WERI-Rb-1 (cell line): ENCODE measurements around the gene USB1.

Experiments
- DNase-seq: peaks from one replicate; pipeline ENCODE4 v3.0.0-alpha.2; 2020
- H3K27ac ChIP-seq: fragments of 250-450 bp; sonication (Bioruptor Pico); 2 replicates; pipeline ENCODE4 v1.5.1; 2020; ENCODE audit warnings: mild to moderate bottlenecking, moderate library complexity
- H3K27me3 ChIP-seq: fragments of 250-450 bp; sonication (Bioruptor Pico); 2 replicates; pipeline ENCODE4 v1.5.1; 2021; ENCODE audit warnings: mild to moderate bottlenecking, low read depth, moderate library complexity; ENCODE audit not compliant: insufficient read depth, severe bottlenecking
- H3K36me3 ChIP-seq: fragments of 250-450 bp; sonication (Bioruptor Pico); 2 replicates; pipeline ENCODE4 v1.5.1; 2020; ENCODE audit warnings: mild to moderate bottlenecking, moderate library complexity
- H3K4me3 ChIP-seq: 2 replicates; pipeline ENCODE4 v1.5.1; 2011; ENCODE audit warnings: low read depth, mild to moderate bottlenecking, control low read depth, low read length
- H3K9me3 ChIP-seq: fragments of 250-450 bp; sonication (Bioruptor Pico); 2 replicates; pipeline ENCODE4 v1.5.1; 2021; ENCODE audit warnings: mild to moderate bottlenecking, moderate library complexity; ENCODE audit not compliant: severe bottlenecking
- TF ChIP-seq, protein P1 (sequence below): IDR thresholded peaks from 2 replicates; pipeline ENCODE4 v1.5.1; 2011; ENCODE audit warnings: low read depth, mild to moderate bottlenecking, control low read depth, inconsistent platforms, low read length

USB1 gene

GRCh38 chr16:57966204-57966771, 34.9 kb upstream of the USB1 start:
- no peak for DNase-seq
- Histone ChIP-seq H3K4me3 (no peak overlapping the region), H3K36me3 (no peaks in the 10 kb centered on the region), H3K27me3 (no peaks in the 10 kb centered on the region), H3K9me3 (no peaks in the 10 kb centered on the region), H3K27ac (no peak overlapping the region)
- TF ChIP-seq, protein P1, sequence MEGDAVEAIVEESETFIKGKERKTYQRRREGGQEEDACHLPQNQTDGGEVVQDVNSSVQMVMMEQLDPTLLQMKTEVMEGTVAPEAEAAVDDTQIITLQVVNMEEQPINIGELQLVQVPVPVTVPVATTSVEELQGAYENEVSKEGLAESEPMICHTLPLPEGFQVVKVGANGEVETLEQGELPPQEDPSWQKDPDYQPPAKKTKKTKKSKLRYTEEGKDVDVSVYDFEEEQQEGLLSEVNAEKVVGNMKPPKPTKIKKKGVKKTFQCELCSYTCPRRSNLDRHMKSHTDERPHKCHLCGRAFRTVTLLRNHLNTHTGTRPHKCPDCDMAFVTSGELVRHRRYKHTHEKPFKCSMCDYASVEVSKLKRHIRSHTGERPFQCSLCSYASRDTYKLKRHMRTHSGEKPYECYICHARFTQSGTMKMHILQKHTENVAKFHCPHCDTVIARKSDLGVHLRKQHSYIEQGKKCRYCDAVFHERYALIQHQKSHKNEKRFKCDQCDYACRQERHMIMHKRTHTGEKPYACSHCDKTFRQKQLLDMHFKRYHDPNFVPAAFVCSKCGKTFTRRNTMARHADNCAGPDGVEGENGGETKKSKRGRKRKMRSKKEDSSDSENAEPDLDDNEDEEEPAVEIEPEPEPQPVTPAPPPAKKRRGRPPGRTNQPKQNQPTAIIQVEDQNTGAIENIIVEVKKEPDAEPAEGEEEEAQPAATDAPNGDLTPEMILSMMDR: no peak

DNA sequence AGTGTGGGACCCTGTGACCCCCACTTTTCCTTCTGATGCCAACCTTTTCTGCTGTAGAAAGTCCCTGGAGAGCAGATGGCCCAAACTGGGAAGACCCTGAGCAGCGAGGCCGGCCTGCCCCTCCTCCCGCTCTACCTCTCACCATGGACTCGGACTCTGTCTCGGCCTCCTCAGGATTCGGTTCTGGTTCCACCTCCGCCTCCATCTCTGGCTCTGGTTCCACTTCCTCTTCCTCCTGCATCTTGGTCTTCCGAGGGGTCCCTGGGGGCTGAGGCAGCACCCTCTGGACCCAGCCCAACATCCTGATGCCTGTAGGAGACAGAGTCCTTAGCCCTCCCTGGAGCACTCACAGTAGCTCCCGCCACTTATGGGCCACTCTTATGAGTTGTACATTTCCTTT, 34.2 kb upstream of the USB1 start:
- Histone ChIP-seq H3K9me3 (peaks cover 2% of the 10 kb centered on the region), H3K27me3 (no peaks in the 10 kb centered on the region), H3K4me3 (no peak overlapping the region), H3K27ac (no peak overlapping the region), H3K36me3 (no peaks in the 10 kb centered on the region)
- TF ChIP-seq, protein P1: no peak
- DNase-seq: no peak

DNA sequence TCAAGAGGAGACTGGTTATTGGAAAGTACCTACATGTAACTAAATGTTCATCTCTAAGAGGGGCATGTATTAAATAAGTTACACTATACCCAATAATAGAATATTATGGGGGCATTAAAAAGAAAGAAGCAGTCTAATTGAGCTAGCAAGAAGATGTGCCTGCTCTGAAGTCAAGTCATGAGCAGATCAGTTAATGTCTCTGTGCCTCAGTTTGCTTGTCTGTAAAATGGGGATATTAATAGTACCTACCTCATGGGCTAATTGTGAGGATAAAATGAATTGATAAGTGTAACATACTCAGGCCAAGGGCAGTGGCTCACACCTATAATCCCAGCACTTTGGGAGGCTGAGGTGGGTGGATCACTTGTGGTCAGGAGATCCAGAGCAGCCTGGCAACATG, 33.3 kb upstream of the USB1 start:
- no peaks in the 10 kb centered on the region for H3K36me3 ChIP-seq
- no peak for DNase-seq
- TF ChIP-seq, protein P1: no peak
- H3K27me3 ChIP-seq: no peaks in the 10 kb centered on the region
- no peak overlapping the region for H3K27ac ChIP-seq
- H3K4me3 ChIP-seq: no peak overlapping the region
- H3K9me3 ChIP-seq: peaks cover 2% of the 10 kb centered on the region

- Histone ChIP-seq H3K27me3 (no peaks in the 10 kb centered on the region), H3K9me3 (peaks cover 2% of the 10 kb centered on the region), H3K4me3 (no peak overlapping the region), H3K36me3 (no peaks in the 10 kb centered on the region), H3K27ac (no peak overlapping the region)
- TF ChIP-seq, protein P1: no peak
- no peak for DNase-seq
Observed at GRCh38 chr16:57969451-57970123, 31.6 kb upstream of the USB1 start.

DNA sequence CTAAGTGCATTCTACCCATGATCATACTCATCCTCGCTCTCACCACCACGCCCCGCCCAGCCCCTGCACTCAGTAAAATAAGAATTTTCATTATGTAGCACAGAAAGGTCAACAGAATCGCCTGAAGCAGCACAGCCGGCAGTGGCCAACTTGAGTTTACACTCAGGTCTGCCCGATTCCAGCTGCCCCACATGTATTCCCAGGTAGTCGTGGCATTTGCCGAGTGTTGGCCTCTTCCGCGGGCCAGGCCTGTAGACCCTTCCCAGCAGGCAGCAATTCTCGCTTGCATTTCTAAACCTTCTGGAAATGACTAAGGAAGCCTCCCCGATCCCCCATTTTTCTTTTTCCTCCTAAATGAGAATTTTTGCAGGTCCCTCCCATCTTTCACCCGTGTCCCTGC, 30.9 kb upstream of the USB1 start:
- DNase-seq: no peak
- Histone ChIP-seq H3K4me3 (no peak overlapping the region), H3K36me3 (no peaks in the 10 kb centered on the region), H3K27me3 (no peaks in the 10 kb centered on the region), H3K9me3 (peaks cover 2% of the 10 kb centered on the region), H3K27ac (peak overlapping the region; percentile 47)
- TF ChIP-seq, protein P1: no peak
